Fibroblast of lung (primary cell): ENCODE results near the gene C1QTNF7. TPM values are rescaled to one million over a fixed set of nuclear protein-coding genes. Genes with fewer than 3 reads are reported as not detected.

ENCODE experiments used
- DNase-seq, 2 donors: peaks; one replicate each; pipeline versions ENCODE4 v3.0.0 to v3.0.0-alpha.2; 2010; ENCODE audit warnings: low read depth in 2 of 2
- H2AFZ ChIP-seq: 2 replicates; pipeline ENCODE4 v1.5.1; 2012; ENCODE audit warnings: low read length, control low read depth, inconsistent platforms
- H3K27ac ChIP-seq: 2 replicates; pipeline ENCODE4 v1.5.1; 2011; ENCODE audit warnings: low read length, control low read depth; ENCODE audit not compliant: insufficient read depth
- H3K27me3 ChIP-seq: 2 replicates; pipeline ENCODE4 v1.5.1; 2011; ENCODE audit warnings: mild to moderate bottlenecking, low read length; ENCODE audit not compliant: control insufficient read depth, insufficient read depth
- H3K36me3 ChIP-seq: 2 replicates; pipeline ENCODE4 v1.5.1; 2011; ENCODE audit warnings: low read length; ENCODE audit not compliant: control insufficient read depth, insufficient read depth
- H3K4me1 ChIP-seq: 2 replicates; pipeline ENCODE4 v1.5.1; 2011; ENCODE audit warnings: low read length; ENCODE audit not compliant: control insufficient read depth, insufficient read depth; ENCODE audit errors: extremely low read depth
- H3K4me2 ChIP-seq: 2 replicates; pipeline ENCODE4 v1.5.1; 2011; ENCODE audit warnings: low read length, control low read depth; ENCODE audit not compliant: insufficient read depth; ENCODE audit errors: extremely low read depth
- H3K4me3 ChIP-seq, 4 experiments: fragments of 200-600 bp in 1 of 4; sonication (generic) in 1 of 4; replicated peaks in 1 of 4; 2 replicates each; pipeline ENCODE4 v1.5.1; 2011 to 2016; ENCODE audit warnings: low read length in 4 of 4, low read depth in 3 of 4, mild to moderate bottlenecking in 3 of 4, control low read depth in 2 of 4, inconsistent platforms in 1 of 4, mixed read lengths in 1 of 4; ENCODE audit not compliant: insufficient read depth in 1 of 4; ENCODE audit errors: control extremely low read depth in 1 of 4
- H3K79me2 ChIP-seq: 2 replicates; pipeline ENCODE4 v1.5.1; 2012; ENCODE audit warnings: mild to moderate bottlenecking, low read length, inconsistent platforms; ENCODE audit not compliant: control insufficient read depth, insufficient read depth
- H3K9ac ChIP-seq: 2 replicates; pipeline ENCODE4 v1.5.1; 2011; ENCODE audit warnings: mild to moderate bottlenecking, low read length, control low read depth; ENCODE audit not compliant: insufficient read depth
- H3K9me3 ChIP-seq: 2 replicates; pipeline ENCODE4 v1.5.1; 2012; ENCODE audit warnings: low read depth, low read length; ENCODE audit not compliant: control insufficient read depth, insufficient read depth
- H4K20me1 ChIP-seq: 2 replicates; pipeline ENCODE4 v1.5.1; 2011; ENCODE audit warnings: low read length; ENCODE audit not compliant: control insufficient read depth, insufficient read depth; ENCODE audit errors: extremely low read depth
- polyA plus RNA-seq, 2 donors: library from polyadenylated mRNA; depleted of rRNA in 1 of 2; stranded (reverse) in 1 of 2; unstranded in 1 of 2; fragments of >200 nt; gene quantifications; 2 replicates each; pipeline ENCODE4 v1.2.1, GENCODE V29; 2011 to 2012; ENCODE audit warnings: missing spikeins in 1 of 2
- total RNA-seq: library from RNA; depleted of rRNA; stranded (reverse); fragments of >200 nt; gene quantifications from 2 replicates; pipeline ENCODE4 v1.2.1, GENCODE V29; 2014
- TF ChIP-seq, protein P1 (sequence below), 2 donors: IDR thresholded peaks in 1 of 2; conservative IDR thresholded peaks in 1 of 2; 1 replicate in 1 of 2; 2 replicates in 1 of 2; pipeline ENCODE4 v1.5.1; 2011 to 2012; ENCODE audit warnings: low read length in 2 of 2, control low read depth in 1 of 2, inconsistent platforms in 1 of 2, low read depth in 1 of 2, mild to moderate bottlenecking in 1 of 2

Gene C1QTNF7
- total and polyA plus RNA-seq, 2 donors (not counting 1 experiment from before 2014, with no cell fraction given), result 3.0 to 4.9 TPM

DNA sequence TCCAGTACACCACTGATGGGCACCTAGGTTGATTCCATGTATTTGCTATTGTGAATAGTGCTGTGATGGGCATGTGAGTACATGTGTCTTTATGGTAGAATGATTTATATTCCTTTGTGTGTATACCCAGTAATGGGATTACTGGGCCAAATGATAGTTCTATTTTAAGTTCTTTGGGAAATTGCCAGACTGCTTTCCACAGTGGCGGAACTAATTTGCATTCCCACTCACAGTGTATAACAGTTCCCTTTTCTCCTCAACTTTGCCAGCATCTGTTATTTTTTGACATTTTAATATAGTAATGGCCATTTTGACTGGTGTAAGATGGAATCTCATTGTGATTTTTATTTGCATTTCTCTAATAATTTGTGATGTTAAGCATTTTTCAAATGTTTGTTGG, 67.8 kb downstream of the C1QTNF7 start:
- Histone ChIP-seq H3K27me3 (no peaks in the 10 kb centered on the region), H2AFZ (no peak overlapping the region), H4K20me1 (no peaks in the 10 kb centered on the region), H3K9me3 (no peaks in the 10 kb centered on the region), H3K4me2 (no peak overlapping the region), H3K36me3 (no peaks in the 10 kb centered on the region), H3K79me2 (no peaks in the 10 kb centered on the region), H3K4me1 (no peaks in the 10 kb centered on the region), H3K9ac (no peak overlapping the region), H3K27ac (no peak overlapping the region), H3K4me3 (no peak overlapping the region)
- peak in 1 of 2 donors; percentile 50 for DNase-seq
- TF ChIP-seq, protein P1, sequence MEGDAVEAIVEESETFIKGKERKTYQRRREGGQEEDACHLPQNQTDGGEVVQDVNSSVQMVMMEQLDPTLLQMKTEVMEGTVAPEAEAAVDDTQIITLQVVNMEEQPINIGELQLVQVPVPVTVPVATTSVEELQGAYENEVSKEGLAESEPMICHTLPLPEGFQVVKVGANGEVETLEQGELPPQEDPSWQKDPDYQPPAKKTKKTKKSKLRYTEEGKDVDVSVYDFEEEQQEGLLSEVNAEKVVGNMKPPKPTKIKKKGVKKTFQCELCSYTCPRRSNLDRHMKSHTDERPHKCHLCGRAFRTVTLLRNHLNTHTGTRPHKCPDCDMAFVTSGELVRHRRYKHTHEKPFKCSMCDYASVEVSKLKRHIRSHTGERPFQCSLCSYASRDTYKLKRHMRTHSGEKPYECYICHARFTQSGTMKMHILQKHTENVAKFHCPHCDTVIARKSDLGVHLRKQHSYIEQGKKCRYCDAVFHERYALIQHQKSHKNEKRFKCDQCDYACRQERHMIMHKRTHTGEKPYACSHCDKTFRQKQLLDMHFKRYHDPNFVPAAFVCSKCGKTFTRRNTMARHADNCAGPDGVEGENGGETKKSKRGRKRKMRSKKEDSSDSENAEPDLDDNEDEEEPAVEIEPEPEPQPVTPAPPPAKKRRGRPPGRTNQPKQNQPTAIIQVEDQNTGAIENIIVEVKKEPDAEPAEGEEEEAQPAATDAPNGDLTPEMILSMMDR (conservative IDR thresholded peaks at IDR 0.05 in 1 of 2, IDR thresholded peaks at IDR 0.05 in 1 of 2; ENCODE audit: low read depth in 1 of 2, low read length in 2 of 2), result no peak

Other genes with a start within 250 kb of the C1QTNF7 start
- 26.5 and 30.9 TPM in 2 replicates for gene CC2D2A, start 41.8 kb downstream of the C1QTNF7 start, total RNA-seq
- gene CC2D2A, start 41.8 kb downstream of the C1QTNF7 start, polyA plus RNA-seq, result 36.0 and 41.6 TPM in 2 replicates
- gene FBXL5, start 227.3 kb downstream of the C1QTNF7 start, total RNA-seq, result 120 and 131 TPM in 2 replicates
- 52.9 and 53.0 TPM in 2 replicates for gene FBXL5, start 227.3 kb downstream of the C1QTNF7 start, polyA plus RNA-seq